Stomach (tissue), 9 donors: ENCODE data around the gene C1orf53. TPM values are rescaled to one million over a fixed set of nuclear protein-coding genes. Genes with fewer than 3 reads are reported as not detected.
A peak's percentile ranks its signal among the peaks of the same experiment; 100 is the strongest.

Experiments used
- DNase-seq, 2 donors: peaks; one replicate each; pipeline versions ENCODE4 v3.0.0 to v3.0.0-alpha.2; 2013 to 2019
- H3K27ac ChIP-seq, 5 donors: fragments of 200-600 bp in 4 of 5; sonication (generic) in 4 of 5; one replicate each; pipeline ENCODE4 v1.5.1; 2013 to 2019; ENCODE audit warnings: mild to moderate bottlenecking in 1 of 5, moderate library complexity in 1 of 5
- H3K27me3 ChIP-seq, 3 donors: fragments of 200-600 bp; sonication (generic); one replicate each; pipeline ENCODE4 v1.5.1; 2017 to 2019; ENCODE audit warnings: mixed run types in 1 of 3
- H3K36me3 ChIP-seq, 4 donors: fragments of 200-600 bp; sonication (generic); 1 replicate in 3 of 4; 2 replicates in 1 of 4; pipeline ENCODE4 v1.5.1; 2016 to 2019
- H3K4me1 ChIP-seq, 4 donors: fragments of 200-600 bp; sonication (generic); one replicate each; pipeline ENCODE4 v1.5.1; 2016 to 2019
- H3K4me3 ChIP-seq, 4 donors: fragments of 200-600 bp; sonication (generic) in 3 of 4; one replicate each; pipeline ENCODE4 v1.5.1; 2016 to 2019; ENCODE audit warnings: mild to moderate bottlenecking in 1 of 4
- H3K9me3 ChIP-seq, 4 donors: fragments of 200-600 bp; sonication (generic); one replicate each; pipeline ENCODE4 v1.5.1; 2016 to 2019
- CTCF ChIP-seq, 7 experiments: fragments of 450-650 bp in 4 of 7; fragments of 200-600 bp in 3 of 7; sonication (generic) in 3 of 7; IDR thresholded peaks; one replicate each; pipeline ENCODE4 v1.5.1; 2016 to 2019; ENCODE audit warnings: antibody characterized with exemption in 7 of 7, control low read depth in 2 of 7, mild to moderate bottlenecking in 1 of 7
- EP300 ChIP-seq: sonication (generic); formaldehyde crosslinking; IDR thresholded peaks from one replicate; pipeline ENCODE4 v1.6.1; 2017; ENCODE audit warnings: antibody characterized with exemption
- POLR2A ChIP-seq, 4 donors: fragments of 450-650 bp; IDR thresholded peaks; one replicate each; pipeline ENCODE4 v1.6.1; 2016; ENCODE audit warnings: antibody characterized with exemption in 4 of 4, control low read depth in 2 of 4, mild to moderate bottlenecking in 1 of 4, moderate library complexity in 1 of 4
- POLR2AphosphoS5 ChIP-seq, 3 donors: sonication (generic); formaldehyde crosslinking; IDR thresholded peaks; one replicate each; pipeline ENCODE4 v1.6.1; 2016; ENCODE audit warnings: antibody characterized with exemption in 3 of 3
- WGBS, 5 donors: extraction: QIAGEN DNeasy Blood & Tissue Kit in 3 of 5; methylation state at CpG; one replicate each; pipeline versions ENCODE4 v1.1.5 to v1.1.7; 2013 to 2018; 5-methylcytosine and 5-hydroxymethylcytosine counted together
- intact Hi-C: fragments of 100-400 bp; cut with DNase I; formaldehyde crosslinking; loops from one replicate; pipeline ENCODE4 v1.15.1; 2023; ENCODE audit warnings: low total_unique reads
- polyA plus RNA-seq, 3 donors: library from polyadenylated mRNA; stranded (reverse); fragments of 200-250 nt; gene quantifications; one replicate each; pipeline ENCODE4 v1.2.3, GENCODE V29; 2013
- total RNA-seq, 5 donors: library from RNA; depleted of rRNA; stranded (reverse); fragments of >200 nt; gene quantifications; one replicate each; pipeline versions ENCODE4 v1.1.0 to v1.2.3, GENCODE V29; 2014 to 2016
- donor health status: healthy with polysubstance abuse.
- donor health status: Bipolar disorder and iron deficiency.
- donor health status: healthy.

Gene C1orf53
- total and polyA plus RNA-seq, 8 donors: 3.9 to 11.7 TPM; not detected in 6

- TF ChIP-seq POLR2AphosphoS5 (IDR thresholded peaks at IDR 0.05) (no peak), CTCF (IDR thresholded peaks at IDR 0.05) (no peak), POLR2A (IDR thresholded peaks at IDR 0.05) (no peak), EP300 (no peak)
- Histone ChIP-seq H3K27ac (no peak overlapping the region), H3K9me3 (no peaks in the 10 kb centered on the region), H3K36me3 (no peaks in the 10 kb centered on the region), H3K4me3 (no peak overlapping the region), H3K27me3 (no peaks in the 10 kb centered on the region), H3K4me1 (no peaks in the 10 kb centered on the region)
- intact Hi-C loops: no loop called here
- peak in 1 of 2 donors; percentile 35 for DNase-seq
- 51 to 65% (median 59%) methylated on average over 4 of the region's 4 CpGs for WGBS, 5 donors
These were observed 52.4 kb downstream of the C1orf53 start for GRCh38 chr1:197954718-197955418.

DNA sequence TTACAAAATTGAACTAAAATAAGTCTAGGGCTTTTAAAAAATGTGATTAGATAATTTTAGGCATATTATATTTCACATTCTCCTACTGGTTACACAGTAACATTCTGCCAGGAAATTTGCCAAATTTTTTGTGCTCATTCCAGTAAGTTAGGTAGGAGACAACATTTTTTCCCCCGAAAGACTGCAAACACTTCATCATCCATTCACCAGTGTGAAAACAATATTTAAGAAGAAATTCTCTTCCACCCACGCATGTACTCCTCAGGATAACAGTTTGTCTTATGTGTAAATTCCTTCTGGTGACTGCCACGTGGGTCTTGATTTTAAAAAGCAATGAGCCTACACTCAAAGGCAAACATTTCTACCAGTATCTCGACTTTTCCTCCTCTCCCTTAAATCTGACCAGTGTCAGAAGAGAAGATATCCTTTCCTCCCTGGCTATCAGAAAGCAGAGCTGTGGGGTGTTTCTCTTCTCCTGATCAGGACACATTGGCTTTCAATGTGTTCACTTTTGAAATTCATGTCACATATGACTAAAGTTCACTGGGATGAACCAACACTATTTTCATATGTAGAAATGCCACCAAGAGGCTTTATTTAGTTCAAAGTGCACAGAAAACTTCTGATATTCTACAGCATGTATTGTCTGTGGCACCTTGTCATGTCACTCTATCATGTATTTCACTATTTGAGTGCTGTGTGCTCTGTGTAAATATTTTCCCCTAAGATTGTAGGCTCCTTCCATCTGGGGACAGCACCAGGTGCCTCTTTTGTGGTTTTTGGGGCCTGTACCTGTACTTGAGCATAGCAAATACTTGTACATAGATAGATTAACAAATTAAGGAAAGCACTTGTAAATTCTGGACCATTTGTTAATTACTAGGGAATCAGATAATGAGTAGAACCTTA lies 53.3 kb downstream of the C1orf53 start:
- TF ChIP-seq POLR2AphosphoS5 (IDR thresholded peaks at IDR 0.05) (no peak), POLR2A (IDR thresholded peaks at IDR 0.05) (no peak), CTCF (IDR thresholded peaks at IDR 0.05) (no peak), EP300 (no peak)
- H3K4me1 ChIP-seq: no peaks in the 10 kb centered on the region
- no peak overlapping the region for H3K27ac ChIP-seq
- no peak overlapping the region for H3K4me3 ChIP-seq
- WGBS, 5 donors: 24 to 50% (median 32%) methylated on average over 4 of the region's 4 CpGs
- no peaks in the 10 kb centered on the region for H3K36me3 ChIP-seq
- H3K9me3 ChIP-seq: no peaks in the 10 kb centered on the region
- H3K27me3 ChIP-seq: no peaks in the 10 kb centered on the region
- DNase-seq: peak in 1 of 2 donors; percentile 20
- intact Hi-C loops: no loop called here

Other genes starting within 250 kb of the C1orf53 start
- 100 to 1,000 TPM in 1 of 5 donors, 10 to 100 TPM in 4; 12.2 to 435 (median 28.5) TPM for gene DENND1B, start 127.2 kb upstream of the C1orf53 start, total RNA-seq
- 1 to 10 TPM; 2.9 to 4.9 (median 3.0) TPM for gene DENND1B, start 127.2 kb upstream of the C1orf53 start, polyA plus RNA-seq
- gene LHX9, start 14.7 kb downstream of the C1orf53 start, total RNA-seq: not detected
- gene LHX9, start 14.7 kb downstream of the C1orf53 start, polyA plus RNA-seq: not detected